Hepatocyte (in vitro differentiated cells): ENCODE data around the gene GPAM.

Source experiments
- CTCF ChIP-seq: fragments of 200-600 bp; sonication (generic); IDR thresholded peaks from 2 replicates; pipeline ENCODE4 v1.5.1; 2016; ENCODE audit warnings: antibody characterized with exemption, mild to moderate bottlenecking; ENCODE audit not compliant: poor library complexity
- EZH2 ChIP-seq: fragments of 200-600 bp; sonication (generic); IDR thresholded peaks from 2 replicates; pipeline ENCODE4 v1.6.1; 2016; ENCODE audit warnings: antibody characterized with exemption, mild to moderate bottlenecking, borderline replicate concordance
- EZH2phosphoT487 ChIP-seq: fragments of 200-600 bp; sonication (generic); IDR thresholded peaks from one replicate; pipeline ENCODE4 v1.6.1; 2018; ENCODE audit warnings: antibody characterized with exemption, mild to moderate bottlenecking, low read depth, moderate library complexity; ENCODE audit not compliant: unreplicated experiment, severe bottlenecking

GRCh38 chr10:112131346-112131745 is 52.2 kb downstream of the GPAM start:
- TF ChIP-seq CTCF = no peak
- no peak for TF ChIP-seq EZH2
- TF ChIP-seq EZH2phosphoT487 = no peak
